HEK293 (cell line): ENCODE data around the gene HSPG2.

Source experiments
- HOXD13 ChIP-seq: sonication (generic); formaldehyde crosslinking; IDR thresholded peaks from 2 replicates; pipeline ENCODE4 v1.8.0; 2022; ENCODE audit warnings: missing genetic modification reagents, borderline replicate concordance
- OVOL3 ChIP-seq: fragments of 450-650 bp; formaldehyde crosslinking; IDR thresholded peaks from 2 replicates; pipeline ENCODE4 v1.5.1; 2016; ENCODE audit warnings: missing biosample characterization, missing genetic modification characterization
- PRDM1 ChIP-seq: fragments of 450-650 bp; formaldehyde crosslinking; IDR thresholded peaks from 2 replicates; pipeline ENCODE4; 2016; ENCODE audit warnings: missing biosample characterization, missing genetic modification characterization
- TCF7L2 ChIP-seq: IDR thresholded peaks from 2 replicates; pipeline ENCODE4 v1.6.1; 2011; ENCODE audit warnings: low read depth, mild to moderate bottlenecking, inconsistent platforms, low read length, moderate library complexity, borderline replicate concordance
- TRIM28 ChIP-seq: IDR thresholded peaks from 2 replicates; pipeline ENCODE4 v1.6.1; 2011; ENCODE audit warnings: low read length, control low read depth, borderline replicate concordance
- TSHZ1 ChIP-seq: fragments of 450-650 bp; formaldehyde crosslinking; IDR thresholded peaks from 2 replicates; pipeline ENCODE4 v1.5.1; 2016; ENCODE audit warnings: missing biosample characterization, missing genetic modification characterization, borderline replicate concordance
- ZBTB7A ChIP-seq: fragments of 450-650 bp; formaldehyde crosslinking; IDR thresholded peaks from 2 replicates; pipeline ENCODE4 v1.5.1; 2016; ENCODE audit warnings: low read depth, missing biosample characterization, missing genetic modification characterization
- ZFP37 ChIP-seq: fragments of 450-650 bp; formaldehyde crosslinking; IDR thresholded peaks from 2 replicates; pipeline ENCODE4 v1.5.1; 2016; ENCODE audit warnings: missing biosample characterization, missing genetic modification characterization
- ZNF10 ChIP-seq: fragments of 450-650 bp; formaldehyde crosslinking; IDR thresholded peaks from 2 replicates; pipeline ENCODE4 v1.5.1; 2017; ENCODE audit warnings: missing biosample characterization, missing genetic modification characterization
- ZNF112 ChIP-seq: fragments of 450-650 bp; formaldehyde crosslinking; IDR thresholded peaks from 2 replicates; pipeline ENCODE4 v1.5.0; 2017; ENCODE audit warnings: missing biosample characterization, missing genetic modification characterization
- ZNF140 ChIP-seq: fragments of 450-650 bp; formaldehyde crosslinking; IDR thresholded peaks from 2 replicates; pipeline ENCODE4 v1.5.1; 2016; ENCODE audit warnings: missing biosample characterization, missing genetic modification characterization
- ZNF16 ChIP-seq: fragments of 450-650 bp; formaldehyde crosslinking; IDR thresholded peaks from 2 replicates; pipeline ENCODE4 v1.5.1; 2016; ENCODE audit warnings: low read depth, missing biosample characterization, missing genetic modification characterization
- ZNF18 ChIP-seq: fragments of 450-650 bp; formaldehyde crosslinking; IDR thresholded peaks from 2 replicates; pipeline ENCODE4 v1.5.1; 2016; ENCODE audit warnings: missing biosample characterization, missing genetic modification characterization
- ZNF184 ChIP-seq: fragments of 450-650 bp; IDR thresholded peaks from 2 replicates; pipeline ENCODE4 v1.5.1; 2018; ENCODE audit warnings: missing biosample characterization, mild to moderate bottlenecking, missing genetic modification characterization
- ZNF223 ChIP-seq: fragments of 450-650 bp; formaldehyde crosslinking; IDR thresholded peaks from 2 replicates; pipeline ENCODE4 v1.5.1; 2016; ENCODE audit warnings: missing biosample characterization, missing genetic modification characterization
- ZNF239 ChIP-seq: fragments of 450-650 bp; formaldehyde crosslinking; IDR thresholded peaks from 2 replicates; pipeline ENCODE4 v1.5.1; 2016; ENCODE audit warnings: missing biosample characterization, missing genetic modification characterization
- ZNF292 ChIP-seq: fragments of 450-650 bp; formaldehyde crosslinking; IDR thresholded peaks from 2 replicates; pipeline ENCODE4 v1.5.1; 2016; ENCODE audit warnings: low read depth, missing biosample characterization, missing genetic modification characterization, borderline replicate concordance
- ZNF350 ChIP-seq: fragments of 450-650 bp; formaldehyde crosslinking; IDR thresholded peaks from 2 replicates; pipeline ENCODE4 v1.5.0; 2017; ENCODE audit warnings: missing biosample characterization, mild to moderate bottlenecking, missing genetic modification characterization
- ZNF366 ChIP-seq: fragments of 450-650 bp; formaldehyde crosslinking; conservative IDR thresholded peaks from 2 replicates; pipeline ENCODE4 v1.5.1; 2016; ENCODE audit warnings: missing biosample characterization, missing genetic modification characterization
- ZNF37A ChIP-seq: fragments of 450-650 bp; IDR thresholded peaks from 2 replicates; pipeline ENCODE4 v1.5.1; 2018; ENCODE audit warnings: missing biosample characterization, missing genetic modification characterization
- ZNF561 ChIP-seq: fragments of 450-650 bp; IDR thresholded peaks from 2 replicates; pipeline ENCODE4 v1.5.1; 2018; ENCODE audit warnings: missing biosample characterization, missing genetic modification characterization, borderline replicate concordance
- ZNF660 ChIP-seq: fragments of 450-650 bp; IDR thresholded peaks from 2 replicates; pipeline ENCODE4 v1.5.1; 2018; ENCODE audit warnings: missing biosample characterization, mild to moderate bottlenecking, missing genetic modification characterization
- ZNF664 ChIP-seq: fragments of 450-650 bp; formaldehyde crosslinking; IDR thresholded peaks from 2 replicates; pipeline ENCODE4 v1.5.1; 2016; ENCODE audit warnings: missing biosample characterization, missing genetic modification characterization
- ZNF747 ChIP-seq: fragments of 450-650 bp; formaldehyde crosslinking; IDR thresholded peaks from 2 replicates; pipeline ENCODE4 v1.5.1; 2016; ENCODE audit warnings: missing biosample characterization, missing genetic modification characterization
- ZNF830 ChIP-seq: fragments of 450-650 bp; IDR thresholded peaks from 2 replicates; pipeline ENCODE4 v1.5.0; 2018; ENCODE audit warnings: missing biosample characterization, missing genetic modification characterization, low read depth, mild to moderate bottlenecking, moderate library complexity
- TF ChIP-seq, protein P1 (sequence below): sonication (generic); formaldehyde crosslinking; IDR thresholded peaks from 2 replicates; pipeline ENCODE4 v1.8.1; 2022; ENCODE audit warnings: mild to moderate bottlenecking, moderate library complexity, missing genetic modification reagents
- TF ChIP-seq, protein P2 (sequence below): fragments of 450-650 bp; formaldehyde crosslinking; IDR thresholded peaks from 2 replicates; pipeline ENCODE4 v1.5.1; 2017; ENCODE audit warnings: missing biosample characterization, mild to moderate bottlenecking, missing genetic modification characterization, moderate library complexity
- TF ChIP-seq, protein P3 (sequence below): fragments of 450-650 bp; formaldehyde crosslinking; IDR thresholded peaks from 2 replicates; pipeline ENCODE4 v1.5.1; 2016; ENCODE audit warnings: missing biosample characterization, missing genetic modification characterization
- TF ChIP-seq, protein P4 (sequence below): fragments of 450-650 bp; formaldehyde crosslinking; IDR thresholded peaks from 2 replicates; pipeline ENCODE4 v1.5.1; 2017; ENCODE audit warnings: missing biosample characterization, missing genetic modification characterization

The HSPG2 gene

DNA sequence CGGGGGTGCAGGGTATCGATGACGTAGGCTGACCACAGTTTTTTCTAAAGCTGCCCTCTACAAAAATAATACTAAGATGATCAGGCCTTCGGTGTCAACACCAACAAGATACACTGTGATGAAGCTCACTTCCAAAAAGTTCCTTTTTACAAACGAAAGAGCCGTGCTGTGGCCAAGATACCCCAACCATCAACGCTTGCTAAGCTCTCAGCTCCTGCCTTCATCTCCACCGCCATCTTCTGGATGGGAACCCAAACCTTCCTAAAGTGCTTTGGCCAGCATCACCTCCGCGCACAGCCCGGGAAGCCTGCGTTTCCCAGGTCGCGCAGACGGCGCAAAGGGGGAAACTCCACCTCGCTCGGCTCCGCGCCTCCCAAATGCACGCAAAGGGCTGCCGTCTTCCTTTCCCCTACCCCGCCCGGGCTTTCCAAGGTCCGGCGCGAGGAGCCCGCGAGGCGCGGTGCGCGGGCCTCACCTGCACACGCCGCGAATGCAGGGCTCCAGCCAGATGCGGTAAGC lies 154.7 kb downstream of the HSPG2 start (continued):
- TF ChIP-seq TSHZ1: no peak
- TF ChIP-seq ZNF18 (tag by site-specific recombination): no peak
- TF ChIP-seq, protein P1, sequence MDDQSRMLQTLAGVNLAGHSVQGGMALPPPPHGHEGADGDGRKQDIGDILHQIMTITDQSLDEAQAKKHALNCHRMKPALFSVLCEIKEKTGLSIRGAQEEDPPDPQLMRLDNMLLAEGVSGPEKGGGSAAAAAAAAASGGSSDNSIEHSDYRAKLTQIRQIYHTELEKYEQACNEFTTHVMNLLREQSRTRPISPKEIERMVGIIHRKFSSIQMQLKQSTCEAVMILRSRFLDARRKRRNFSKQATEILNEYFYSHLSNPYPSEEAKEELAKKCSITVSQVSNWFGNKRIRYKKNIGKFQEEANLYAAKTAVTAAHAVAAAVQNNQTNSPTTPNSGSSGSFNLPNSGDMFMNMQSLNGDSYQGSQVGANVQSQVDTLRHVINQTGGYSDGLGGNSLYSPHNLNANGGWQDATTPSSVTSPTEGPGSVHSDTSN (CRISPR knock-in tag): no peak
- no peak for TF ChIP-seq TRIM28
- 0 out of 2 replicates have a peak, but pooled peaks have one; percentile 10 for TF ChIP-seq ZNF561 (tag by site-specific recombination)
- TF ChIP-seq ZNF747 (tag by site-specific recombination): no peak
- 0 out of 2 replicates have a peak, but pooled peaks have one; percentile 9 for TF ChIP-seq ZNF184 (tag by site-specific recombination)
- TF ChIP-seq OVOL3: no peak
- no peak for TF ChIP-seq ZNF140 (tag by site-specific recombination)
- TF ChIP-seq ZNF10 (tag by site-specific recombination): peak; percentile 13; the same call in 1 of the 2 replicates
- TF ChIP-seq ZNF664 (tag by site-specific recombination): no peak
- peak; percentile 23; the same call in 1 of the 2 replicates for TF ChIP-seq ZFP37 (tag by site-specific recombination)
- 0 out of 2 replicates have a peak, but pooled peaks have one; percentile 54 for TF ChIP-seq ZNF239 (tag by site-specific recombination)
- no peak for TF ChIP-seq HOXD13 (CRISPR knock-in tag)
- no peak for TF ChIP-seq ZNF37A (tag by site-specific recombination)
- TF ChIP-seq ZNF350: no peak
- TF ChIP-seq ZNF16 (tag by site-specific recombination): no peak
- no peak for TF ChIP-seq ZBTB7A
- TF ChIP-seq ZNF366 (tag by site-specific recombination): no peak; the same call in 1 of the 2 replicates
- TF ChIP-seq, protein P2, sequence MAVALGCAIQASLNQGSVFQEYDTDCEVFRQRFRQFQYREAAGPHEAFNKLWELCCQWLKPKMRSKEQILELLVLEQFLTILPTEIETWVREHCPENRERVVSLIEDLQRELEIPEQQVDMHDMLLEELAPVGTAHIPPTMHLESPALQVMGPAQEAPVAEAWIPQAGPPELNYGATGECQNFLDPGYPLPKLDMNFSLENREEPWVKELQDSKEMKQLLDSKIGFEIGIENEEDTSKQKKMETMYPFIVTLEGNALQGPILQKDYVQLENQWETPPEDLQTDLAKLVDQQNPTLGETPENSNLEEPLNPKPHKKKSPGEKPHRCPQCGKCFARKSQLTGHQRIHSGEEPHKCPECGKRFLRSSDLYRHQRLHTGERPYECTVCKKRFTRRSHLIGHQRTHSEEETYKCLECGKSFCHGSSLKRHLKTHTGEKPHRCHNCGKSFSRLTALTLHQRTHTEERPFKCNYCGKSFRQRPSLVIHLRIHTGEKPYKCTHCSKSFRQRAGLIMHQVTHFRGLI: no peak
- TF ChIP-seq ZNF660 (tag by site-specific recombination): no peak
- no peak for TF ChIP-seq ZNF223 (tag by site-specific recombination)
- TF ChIP-seq, protein P3, sequence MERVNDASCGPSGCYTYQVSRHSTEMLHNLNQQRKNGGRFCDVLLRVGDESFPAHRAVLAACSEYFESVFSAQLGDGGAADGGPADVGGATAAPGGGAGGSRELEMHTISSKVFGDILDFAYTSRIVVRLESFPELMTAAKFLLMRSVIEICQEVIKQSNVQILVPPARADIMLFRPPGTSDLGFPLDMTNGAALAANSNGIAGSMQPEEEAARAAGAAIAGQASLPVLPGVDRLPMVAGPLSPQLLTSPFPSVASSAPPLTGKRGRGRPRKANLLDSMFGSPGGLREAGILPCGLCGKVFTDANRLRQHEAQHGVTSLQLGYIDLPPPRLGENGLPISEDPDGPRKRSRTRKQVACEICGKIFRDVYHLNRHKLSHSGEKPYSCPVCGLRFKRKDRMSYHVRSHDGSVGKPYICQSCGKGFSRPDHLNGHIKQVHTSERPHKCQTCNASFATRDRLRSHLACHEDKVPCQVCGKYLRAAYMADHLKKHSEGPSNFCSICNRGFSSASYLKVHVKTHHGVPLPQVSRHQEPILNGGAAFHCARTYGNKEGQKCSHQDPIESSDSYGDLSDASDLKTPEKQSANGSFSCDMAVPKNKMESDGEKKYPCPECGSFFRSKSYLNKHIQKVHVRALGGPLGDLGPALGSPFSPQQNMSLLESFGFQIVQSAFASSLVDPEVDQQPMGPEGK: peak; percentile 39
- no peak for TF ChIP-seq ZNF830 (tag by site-specific recombination)
- TF ChIP-seq TCF7L2: no peak
- no peak for TF ChIP-seq ZNF112 (tag by site-specific recombination)
- TF ChIP-seq, protein P4, sequence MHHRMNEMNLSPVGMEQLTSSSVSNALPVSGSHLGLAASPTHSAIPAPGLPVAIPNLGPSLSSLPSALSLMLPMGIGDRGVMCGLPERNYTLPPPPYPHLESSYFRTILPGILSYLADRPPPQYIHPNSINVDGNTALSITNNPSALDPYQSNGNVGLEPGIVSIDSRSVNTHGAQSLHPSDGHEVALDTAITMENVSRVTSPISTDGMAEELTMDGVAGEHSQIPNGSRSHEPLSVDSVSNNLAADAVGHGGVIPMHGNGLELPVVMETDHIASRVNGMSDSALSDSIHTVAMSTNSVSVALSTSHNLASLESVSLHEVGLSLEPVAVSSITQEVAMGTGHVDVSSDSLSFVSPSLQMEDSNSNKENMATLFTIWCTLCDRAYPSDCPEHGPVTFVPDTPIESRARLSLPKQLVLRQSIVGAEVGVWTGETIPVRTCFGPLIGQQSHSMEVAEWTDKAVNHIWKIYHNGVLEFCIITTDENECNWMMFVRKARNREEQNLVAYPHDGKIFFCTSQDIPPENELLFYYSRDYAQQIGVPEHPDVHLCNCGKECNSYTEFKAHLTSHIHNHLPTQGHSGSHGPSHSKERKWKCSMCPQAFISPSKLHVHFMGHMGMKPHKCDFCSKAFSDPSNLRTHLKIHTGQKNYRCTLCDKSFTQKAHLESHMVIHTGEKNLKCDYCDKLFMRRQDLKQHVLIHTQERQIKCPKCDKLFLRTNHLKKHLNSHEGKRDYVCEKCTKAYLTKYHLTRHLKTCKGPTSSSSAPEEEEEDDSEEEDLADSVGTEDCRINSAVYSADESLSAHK (tag by site-specific recombination): no peak; the same call in 1 of the 2 replicates
- no peak for TF ChIP-seq ZNF292
- no peak for TF ChIP-seq PRDM1 (tag by site-specific recombination)
